Measurements from ENCODE around the gene RANBP17.

GRCh38 chr5:171272996-171273970 lies 411.5 kb downstream of the RANBP17 start:
- TF ChIP-seq, protein P1, sequence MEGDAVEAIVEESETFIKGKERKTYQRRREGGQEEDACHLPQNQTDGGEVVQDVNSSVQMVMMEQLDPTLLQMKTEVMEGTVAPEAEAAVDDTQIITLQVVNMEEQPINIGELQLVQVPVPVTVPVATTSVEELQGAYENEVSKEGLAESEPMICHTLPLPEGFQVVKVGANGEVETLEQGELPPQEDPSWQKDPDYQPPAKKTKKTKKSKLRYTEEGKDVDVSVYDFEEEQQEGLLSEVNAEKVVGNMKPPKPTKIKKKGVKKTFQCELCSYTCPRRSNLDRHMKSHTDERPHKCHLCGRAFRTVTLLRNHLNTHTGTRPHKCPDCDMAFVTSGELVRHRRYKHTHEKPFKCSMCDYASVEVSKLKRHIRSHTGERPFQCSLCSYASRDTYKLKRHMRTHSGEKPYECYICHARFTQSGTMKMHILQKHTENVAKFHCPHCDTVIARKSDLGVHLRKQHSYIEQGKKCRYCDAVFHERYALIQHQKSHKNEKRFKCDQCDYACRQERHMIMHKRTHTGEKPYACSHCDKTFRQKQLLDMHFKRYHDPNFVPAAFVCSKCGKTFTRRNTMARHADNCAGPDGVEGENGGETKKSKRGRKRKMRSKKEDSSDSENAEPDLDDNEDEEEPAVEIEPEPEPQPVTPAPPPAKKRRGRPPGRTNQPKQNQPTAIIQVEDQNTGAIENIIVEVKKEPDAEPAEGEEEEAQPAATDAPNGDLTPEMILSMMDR (IDR thresholded peaks at IDR 0.05; ENCODE audit: low read depth, low read length, poor library complexity, severe bottlenecking) = peak; percentile 45
- no peak for TF ChIP-seq EZH2phosphoT487 (IDR thresholded peaks at IDR 0.05; ENCODE audit: borderline replicate concordance, low read length)

All from DOHH2 (cell line).